H1 (cell line): Measurements from ENCODE around the gene VPS13D. TPM values are rescaled to one million over a fixed set of nuclear protein-coding genes. Genes with fewer than 3 reads are reported as not detected.

ENCODE experiments used
- CTCF ChIA-PET: fragments of 300-600 bp; sonication (Branson Sonifier 250); formaldehyde crosslinking; loops from one replicate; lab custom pipeline; 2021; ENCODE audit not compliant: partially characterized antibody; lab: Charles Lee
- POLR2A ChIA-PET: fragments of 300-600 bp; sonication (Branson Sonifier 250); formaldehyde crosslinking; loops from one replicate; lab custom pipeline; 2021; ENCODE audit warnings: inconsistent platforms; ENCODE audit not compliant: partially characterized antibody; lab: Charles Lee
- DNase-seq, 2 experiments: peaks; one replicate each; pipeline versions ENCODE4 v3.0.0 to v3.0.0-alpha.2; 2010 to 2022; ENCODE audit warnings: low spot score in 2 of 2, low read depth in 1 of 2, mixed read lengths in 1 of 2
- FAIRE-seq: peaks from 2 replicates; lab custom pipeline; 2011; peaks lifted over from hg19 to GRCh38; lab: Jason Lieb, UNC
- H2AFZ ChIP-seq: 2 replicates; pipeline ENCODE4 v1.8.1; 2012; ENCODE audit warnings: low read length, inconsistent platforms
- H2AK5ac ChIP-seq: 2 replicates; pipeline ENCODE4 v1.6.1; 2013; ENCODE audit warnings: low read depth, low read length
- H2BK120ac ChIP-seq: replicated peaks from 2 replicates; pipeline ENCODE3; 2013; ENCODE audit warnings: low read depth, low read length, inconsistent platforms
- H2BK12ac ChIP-seq: 2 replicates; pipeline ENCODE4 v1.6.1; 2013; ENCODE audit warnings: low read depth, low read length
- H2BK15ac ChIP-seq: 2 replicates; pipeline ENCODE4 v1.6.1; 2013; ENCODE audit warnings: low read length
- H2BK20ac ChIP-seq: 2 replicates; pipeline ENCODE4 v1.6.1; 2013; ENCODE audit warnings: low read length
- H2BK5ac ChIP-seq: 2 replicates; pipeline ENCODE4 v1.6.1; 2013; ENCODE audit warnings: low read depth, low read length
- H3K14ac ChIP-seq: 2 replicates; pipeline ENCODE4 v1.6.1; 2013; ENCODE audit warnings: inconsistent platforms; ENCODE audit not compliant: insufficient read length
- H3K18ac ChIP-seq: 2 replicates; pipeline ENCODE4 v1.6.1; 2013; ENCODE audit warnings: low read length; ENCODE audit errors: extremely low read depth
- H3K23ac ChIP-seq: 2 replicates; pipeline ENCODE4 v1.6.1; 2013; ENCODE audit warnings: inconsistent platforms; ENCODE audit not compliant: insufficient read length
- H3K23me2 ChIP-seq: 2 replicates; pipeline ENCODE4 v1.6.1; 2013; ENCODE audit warnings: low read depth, low read length
- H3K27ac ChIP-seq: 2 replicates; pipeline ENCODE4 v1.6.1; 2011; ENCODE audit warnings: low read depth, low read length, inconsistent platforms
- H3K27me3 ChIP-seq, 4 experiments: replicated peaks in 1 of 4; 1 replicate in 1 of 4; 2 replicates in 3 of 4; pipeline versions ENCODE4 v1.6.1 to v1.8.1; 2011 to 2013; ENCODE audit warnings: low read length in 3 of 4, mild to moderate bottlenecking in 3 of 4, inconsistent platforms in 2 of 4, mixed read lengths in 2 of 4, moderate library complexity in 1 of 4; ENCODE audit not compliant: control insufficient read depth in 3 of 4, insufficient read depth in 3 of 4; ENCODE audit errors: extremely low read depth in 1 of 4
- H3K36me3 ChIP-seq, 4 experiments: 2 replicates each; pipeline versions ENCODE4 v1.6.1 to v1.8.1; 2011 to 2013; ENCODE audit warnings: mild to moderate bottlenecking in 4 of 4, low read length in 3 of 4, moderate library complexity in 2 of 4, control low read depth in 1 of 4, inconsistent platforms in 1 of 4; ENCODE audit not compliant: insufficient read depth in 4 of 4, control insufficient read depth in 2 of 4
- H3K4ac ChIP-seq: replicated peaks from 2 replicates; pipeline ENCODE3; 2013; ENCODE audit warnings: low read length, low read depth, mixed read lengths, inconsistent platforms; ENCODE audit not compliant: insufficient read length
- H3K4me1 ChIP-seq, 4 experiments: replicated peaks in 1 of 4; 1 replicate in 1 of 4; 2 replicates in 3 of 4; pipeline versions ENCODE4 v1.6.1 to v1.8.1; 2011 to 2013; ENCODE audit warnings: low read length in 3 of 4, inconsistent platforms in 2 of 4, mixed read lengths in 1 of 4; ENCODE audit not compliant: insufficient read depth in 4 of 4, control insufficient read depth in 3 of 4
- H3K4me2 ChIP-seq, 2 experiments: 2 replicates each; pipeline versions ENCODE4 v1.6.1 to v1.8.1; 2011 to 2013; ENCODE audit warnings: low read depth in 2 of 2, low read length in 2 of 2, control low read depth in 1 of 2, inconsistent platforms in 1 of 2, mild to moderate bottlenecking in 1 of 2; ENCODE audit not compliant: insufficient read depth in 1 of 2
- H3K4me3 ChIP-seq, 4 experiments: fragments of 200-600, 300-600 bp in 1 of 4; sonication (generic), shearing (Covaris generic), sonication (Bioruptor Twin) in 1 of 4; 2 replicates each; pipeline versions ENCODE4 v1.5.1 to v1.8.1; 2011 to 2016; ENCODE audit warnings: low read length in 4 of 4, low read depth in 3 of 4, control low read depth in 2 of 4, inconsistent platforms in 2 of 4, mild to moderate bottlenecking in 2 of 4, mixed read lengths in 1 of 4, moderate library complexity in 1 of 4; ENCODE audit not compliant: insufficient read depth in 2 of 4; ENCODE audit errors: extremely low read depth in 1 of 4
- H3K56ac ChIP-seq: replicated peaks from 2 replicates; pipeline ENCODE3; 2013; ENCODE audit warnings: low read depth, mild to moderate bottlenecking, mixed read lengths, low read length, inconsistent platforms; ENCODE audit not compliant: insufficient read length
- H3K79me1 ChIP-seq: 2 replicates; pipeline ENCODE4 v1.6.1; 2013; ENCODE audit warnings: low read depth, low read length, control low read depth
- H3K79me2 ChIP-seq, 2 experiments: 2 replicates each; pipeline versions ENCODE4 v1.6.1 to v1.8.1; 2012 to 2013; ENCODE audit warnings: low read length in 2 of 2, mild to moderate bottlenecking in 2 of 2, inconsistent platforms in 1 of 2; ENCODE audit not compliant: insufficient read depth in 2 of 2, control insufficient read depth in 1 of 2
- H3K9ac ChIP-seq, 4 experiments: replicated peaks in 1 of 4; 1 replicate in 1 of 4; 2 replicates in 3 of 4; pipeline versions ENCODE4 v1.6.1 to v1.8.1; 2011 to 2013; ENCODE audit warnings: low read depth in 3 of 4, low read length in 3 of 4, control low read depth in 2 of 4, mild to moderate bottlenecking in 2 of 4, moderate library complexity in 2 of 4, inconsistent platforms in 1 of 4; ENCODE audit errors: extremely low read depth in 1 of 4
- H3K9me3 ChIP-seq, 2 experiments: 2 replicates each; pipeline versions ENCODE4 v1.6.1 to v1.8.1; 2012 to 2013; ENCODE audit warnings: mild to moderate bottlenecking in 2 of 2, moderate library complexity in 2 of 2, control low read depth in 1 of 2, inconsistent platforms in 1 of 2, low read depth in 1 of 2, low read length in 1 of 2, mixed read lengths in 1 of 2; ENCODE audit not compliant: insufficient read depth in 2 of 2
- H4K20me1 ChIP-seq, 2 experiments: replicated peaks in 1 of 2; 2 replicates each; pipeline versions ENCODE3 to v1.8.1; 2011 to 2013; ENCODE audit warnings: inconsistent platforms in 2 of 2, low read length in 2 of 2, mild to moderate bottlenecking in 1 of 2; ENCODE audit not compliant: insufficient read depth in 2 of 2, control insufficient read depth in 1 of 2
- H4K5ac ChIP-seq: 2 replicates; pipeline ENCODE4 v1.6.1; 2013; ENCODE audit warnings: low read length, low read depth, mixed read lengths, inconsistent platforms; ENCODE audit not compliant: insufficient read length
- H4K8ac ChIP-seq: 2 replicates; pipeline ENCODE4 v1.8.0; 2013; ENCODE audit warnings: mild to moderate bottlenecking, moderate library complexity, low read length, inconsistent platforms; ENCODE audit not compliant: insufficient read depth; ENCODE audit errors: extremely low read depth
- H4K91ac ChIP-seq: replicated peaks from 2 replicates; pipeline ENCODE3; 2013; ENCODE audit warnings: low read length, mixed read lengths, inconsistent platforms; ENCODE audit not compliant: insufficient read length
- HDAC6 ChIP-seq: IDR thresholded peaks from one replicate; pipeline ENCODE4 v1.7.1; 2012; ENCODE audit warnings: low read depth, mild to moderate bottlenecking, inconsistent platforms, low read length, moderate library complexity
- WGBS, 2 experiments: shearing (Covaris generic) in 1 of 2; methylation state at CpG; one replicate each; pipeline versions ENCODE4 v1.1.6 to v1.1.7; 2013 to 2015; ENCODE audit warnings: low lambda C conversion rate in 2 of 2, mixed read lengths in 2 of 2, inconsistent platforms in 1 of 2, low coverage in 1 of 2, missing lambda C conversion rate in 1 of 2; ENCODE audit not compliant: insufficient replicate concordance in 2 of 2, insufficient coverage in 1 of 2, insufficient read length in 1 of 2; ENCODE audit errors: extremely low coverage in 1 of 2, missing lambda C conversion rate in 1 of 2; 5-methylcytosine and 5-hydroxymethylcytosine counted together
- polyA plus RNA-seq, 7 experiments: library from polyadenylated mRNA; depleted of rRNA in 3 of 7; stranded (reverse) in 5 of 7; unstranded in 2 of 7; fragments of >200 nt in 5 of 7; fragments of 200-250 nt in 2 of 7; gene quantifications; 1 replicate in 5 of 7; 2 replicates in 1 of 7; 4 replicates in 1 of 7; pipeline versions ENCODE4 v1.2.1 to v1.2.3, GENCODE V29; 2011 to 2013; ENCODE audit warnings: missing spikeins in 2 of 7, mixed read lengths in 2 of 7
- total RNA-seq: library from RNA; stranded (reverse); fragmentation: NEBNext Ultra II Directional; extraction: Animal tissue kit (Norgen Biotek cat#: 25700); gene quantifications from 2 replicates; pipeline ENCODE4 v1.2.1, GENCODE V29; 2021
- TF ChIP-seq, protein P1 (sequence below), 3 experiments: IDR thresholded peaks; 1 replicate in 2 of 3; 2 replicates in 1 of 3; pipeline versions ENCODE4 v1.5.1 to v1.6.1; 2011; ENCODE audit warnings: low read length in 3 of 3, mild to moderate bottlenecking in 3 of 3, inconsistent platforms in 2 of 3, low read depth in 1 of 3, moderate library complexity in 1 of 3; ENCODE audit not compliant: insufficient read depth in 1 of 3; ENCODE audit errors: control extremely low read depth in 1 of 3
- TF ChIP-seq, protein P2 (sequence below): IDR thresholded peaks from 2 replicates; pipeline ENCODE4 v1.6.1; 2012; ENCODE audit warnings: inconsistent platforms
- TF ChIP-seq, protein P3 (sequence below): IDR thresholded peaks from 2 replicates; pipeline ENCODE4 v1.6.1; 2011; ENCODE audit warnings: low read depth, mild to moderate bottlenecking, low read length; ENCODE audit not compliant: insufficient read depth

Gene VPS13D
- total and polyA plus RNA-seq, 2 of the 8 experiments (the other 6 are each of a cell fraction or from before 2014, with no cell fraction given) = 10.9 to 31.2 TPM

DNA sequence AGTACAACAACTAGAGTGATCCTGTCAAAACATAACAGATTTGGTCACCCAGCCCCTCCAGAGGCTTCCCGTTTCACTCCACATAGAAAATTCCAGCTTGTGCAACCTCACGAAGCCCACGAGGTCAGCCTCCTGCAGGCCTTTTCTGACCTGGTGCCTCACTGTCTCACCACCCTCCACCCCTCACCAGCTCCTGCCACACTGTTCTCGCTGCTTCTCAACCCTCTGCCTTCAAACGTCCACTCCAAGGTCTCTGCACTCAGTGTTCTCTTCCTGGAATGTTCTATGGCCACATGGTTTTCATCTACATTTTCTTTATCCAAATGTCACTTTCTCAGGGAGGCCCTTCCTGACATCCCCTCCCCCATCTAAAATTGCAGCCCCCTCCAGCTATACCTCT, 209.2 kb downstream of the VPS13D start:
- Histone ChIP-seq H2BK12ac (no peak overlapping the region), H3K56ac (no peak overlapping the region), H3K4me3 (no peak overlapping the region), H3K14ac (no peak overlapping the region), H3K18ac (no peak overlapping the region), H2BK5ac (no peak overlapping the region), H3K27me3 (no peaks in the 10 kb centered on the region), H3K27ac (no peak overlapping the region), H2BK120ac (no peak overlapping the region), H2AFZ (no peak overlapping the region), H3K9me3 (no peaks in the 10 kb centered on the region), H3K9ac (no peak overlapping the region), H4K20me1 (no peaks in the 10 kb centered on the region), H3K4ac (no peak overlapping the region), H4K8ac (no peak overlapping the region), H3K23ac (no peak overlapping the region), H3K36me3 (peaks cover 0 to 4% (median 0%) of the 10 kb centered on the region in 4 experiments; a peak in 1 of 8 replicates), H4K5ac (no peak overlapping the region), H2AK5ac (no peak overlapping the region), H2BK15ac (no peak overlapping the region), H3K23me2 (no peaks in the 10 kb centered on the region), H3K79me1 (no peaks in the 10 kb centered on the region), H3K4me2 (no peak overlapping the region), H4K91ac (no peak overlapping the region), H3K79me2 (no peaks in the 10 kb centered on the region), H2BK20ac (no peak overlapping the region), H3K4me1 (peaks cover 1 to 5% (median 2%) of the 10 kb centered on the region in 4 experiments; a peak in 4 of 7 replicates)
- WGBS, 2 experiments = 88% methylated on average over 5 of the region's 5 CpGs; no CpG with 5 or more reads in 1 of the 2 experiments
- ChIA-PET CTCF (no interaction called here), POLR2A (interaction anchor here (1.4 kb wide), 1 partner anchor 68 kb away, joined by 3 read pairs; no protein-coding TSS in a partner anchor)
- DNase-seq (no peak), FAIRE-seq (no peak)
- TF ChIP-seq, protein P1, sequence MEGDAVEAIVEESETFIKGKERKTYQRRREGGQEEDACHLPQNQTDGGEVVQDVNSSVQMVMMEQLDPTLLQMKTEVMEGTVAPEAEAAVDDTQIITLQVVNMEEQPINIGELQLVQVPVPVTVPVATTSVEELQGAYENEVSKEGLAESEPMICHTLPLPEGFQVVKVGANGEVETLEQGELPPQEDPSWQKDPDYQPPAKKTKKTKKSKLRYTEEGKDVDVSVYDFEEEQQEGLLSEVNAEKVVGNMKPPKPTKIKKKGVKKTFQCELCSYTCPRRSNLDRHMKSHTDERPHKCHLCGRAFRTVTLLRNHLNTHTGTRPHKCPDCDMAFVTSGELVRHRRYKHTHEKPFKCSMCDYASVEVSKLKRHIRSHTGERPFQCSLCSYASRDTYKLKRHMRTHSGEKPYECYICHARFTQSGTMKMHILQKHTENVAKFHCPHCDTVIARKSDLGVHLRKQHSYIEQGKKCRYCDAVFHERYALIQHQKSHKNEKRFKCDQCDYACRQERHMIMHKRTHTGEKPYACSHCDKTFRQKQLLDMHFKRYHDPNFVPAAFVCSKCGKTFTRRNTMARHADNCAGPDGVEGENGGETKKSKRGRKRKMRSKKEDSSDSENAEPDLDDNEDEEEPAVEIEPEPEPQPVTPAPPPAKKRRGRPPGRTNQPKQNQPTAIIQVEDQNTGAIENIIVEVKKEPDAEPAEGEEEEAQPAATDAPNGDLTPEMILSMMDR (IDR thresholded peaks at IDR 0.05; ENCODE audit: control extremely low read depth in 1 of 3, insufficient read depth in 1 of 3, low read depth in 1 of 3, low read length in 3 of 3) = no peak
- TF ChIP-seq, protein P2, sequence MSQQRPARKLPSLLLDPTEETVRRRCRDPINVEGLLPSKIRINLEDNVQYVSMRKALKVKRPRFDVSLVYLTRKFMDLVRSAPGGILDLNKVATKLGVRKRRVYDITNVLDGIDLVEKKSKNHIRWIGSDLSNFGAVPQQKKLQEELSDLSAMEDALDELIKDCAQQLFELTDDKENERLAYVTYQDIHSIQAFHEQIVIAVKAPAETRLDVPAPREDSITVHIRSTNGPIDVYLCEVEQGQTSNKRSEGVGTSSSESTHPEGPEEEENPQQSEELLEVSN = no peak
- no peak for TF ChIP-seq HDAC6
- TF ChIP-seq, protein P3, sequence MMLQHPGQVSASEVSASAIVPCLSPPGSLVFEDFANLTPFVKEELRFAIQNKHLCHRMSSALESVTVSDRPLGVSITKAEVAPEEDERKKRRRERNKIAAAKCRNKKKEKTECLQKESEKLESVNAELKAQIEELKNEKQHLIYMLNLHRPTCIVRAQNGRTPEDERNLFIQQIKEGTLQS = no peak
